HuH-7.5 (cell line): ENCODE measurements around the gene B4GALT3.

Experiments
- DNase-seq: peaks from one replicate; pipeline ENCODE4 v3.0.0; 2011; ENCODE audit warnings: low spot score

Gene B4GALT3

DNA sequence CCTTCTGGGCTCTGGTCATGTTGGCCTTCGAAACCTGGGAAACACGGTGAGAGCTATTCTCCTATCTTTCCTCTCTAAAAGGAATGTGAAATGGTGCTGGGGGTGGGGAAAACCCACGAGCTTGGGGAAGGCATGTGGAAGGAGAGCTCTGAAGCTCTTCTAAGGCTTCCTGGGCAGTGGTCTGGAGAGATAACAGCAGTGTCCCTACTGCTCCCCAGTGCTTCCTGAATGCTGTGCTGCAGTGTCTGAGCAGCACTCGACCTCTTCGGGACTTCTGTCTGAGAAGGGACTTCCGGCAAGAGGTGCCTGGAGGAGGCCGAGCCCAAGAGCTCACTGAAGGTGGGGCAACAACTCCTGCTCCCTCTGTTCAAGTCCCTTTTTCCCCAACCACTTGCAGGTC is 15.3 kb downstream of the B4GALT3 start:
- DNase-seq: no peak

DNA sequence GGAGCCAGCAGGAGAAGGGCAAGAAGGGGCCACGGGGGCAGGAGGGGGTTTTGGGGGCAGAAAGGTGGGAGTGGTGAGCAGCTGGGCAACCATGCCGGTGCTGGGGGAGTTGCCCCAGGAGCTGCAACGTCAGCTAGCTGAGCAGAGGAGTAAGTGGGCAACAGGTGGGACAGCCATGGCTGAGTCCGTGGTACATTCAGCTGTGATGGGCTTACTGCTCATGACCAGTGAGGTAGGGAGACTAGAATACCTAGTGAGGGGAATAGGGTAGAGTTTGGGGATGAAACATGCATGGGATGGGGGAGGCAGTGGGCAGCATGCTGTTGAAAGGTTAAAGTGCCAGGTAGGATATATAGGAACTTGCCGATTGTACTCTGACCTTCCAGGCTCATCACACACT is 15.7 kb downstream of the B4GALT3 start:
- no peak for DNase-seq

DNA sequence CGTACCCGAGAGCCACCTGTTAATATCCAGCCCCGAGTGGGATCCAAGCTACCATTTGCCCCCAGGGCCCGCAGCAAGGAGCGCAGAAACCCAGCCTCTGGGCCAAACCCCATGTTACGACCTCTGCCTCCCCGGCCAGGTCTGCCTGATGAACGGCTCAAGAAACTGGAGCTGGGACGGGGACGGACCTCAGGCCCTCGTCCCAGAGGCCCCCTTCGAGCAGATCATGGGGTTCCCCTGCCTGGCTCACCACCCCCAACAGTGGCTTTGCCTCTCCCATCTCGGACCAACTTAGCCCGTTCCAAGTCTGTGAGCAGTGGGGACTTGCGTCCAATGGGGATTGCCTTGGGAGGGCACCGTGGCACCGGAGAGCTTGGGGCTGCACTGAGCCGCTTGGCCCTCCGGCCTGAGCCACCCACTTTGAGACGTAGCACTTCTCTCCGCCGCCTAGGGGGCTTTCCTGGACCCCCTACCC is 16.6 kb downstream of the B4GALT3 start:
- DNase-seq: no peak

DNA sequence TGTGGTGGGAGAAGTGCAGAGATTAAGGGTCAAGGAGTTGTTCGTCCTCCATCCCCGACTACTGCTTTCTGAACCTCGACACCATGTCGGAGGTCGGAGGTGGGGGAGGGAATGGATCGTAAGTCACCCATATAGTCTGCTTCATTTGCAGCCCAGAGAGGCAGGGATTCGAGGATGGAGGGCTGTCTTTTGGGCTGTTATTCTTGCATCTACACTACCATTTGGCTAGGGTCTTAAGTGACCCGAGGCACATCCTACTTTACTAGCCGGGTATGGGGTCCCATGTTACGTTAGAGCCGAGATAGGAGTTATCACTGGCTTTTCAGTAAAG is 17.4 kb downstream of the B4GALT3 start:
- no peak for DNase-seq

DNA sequence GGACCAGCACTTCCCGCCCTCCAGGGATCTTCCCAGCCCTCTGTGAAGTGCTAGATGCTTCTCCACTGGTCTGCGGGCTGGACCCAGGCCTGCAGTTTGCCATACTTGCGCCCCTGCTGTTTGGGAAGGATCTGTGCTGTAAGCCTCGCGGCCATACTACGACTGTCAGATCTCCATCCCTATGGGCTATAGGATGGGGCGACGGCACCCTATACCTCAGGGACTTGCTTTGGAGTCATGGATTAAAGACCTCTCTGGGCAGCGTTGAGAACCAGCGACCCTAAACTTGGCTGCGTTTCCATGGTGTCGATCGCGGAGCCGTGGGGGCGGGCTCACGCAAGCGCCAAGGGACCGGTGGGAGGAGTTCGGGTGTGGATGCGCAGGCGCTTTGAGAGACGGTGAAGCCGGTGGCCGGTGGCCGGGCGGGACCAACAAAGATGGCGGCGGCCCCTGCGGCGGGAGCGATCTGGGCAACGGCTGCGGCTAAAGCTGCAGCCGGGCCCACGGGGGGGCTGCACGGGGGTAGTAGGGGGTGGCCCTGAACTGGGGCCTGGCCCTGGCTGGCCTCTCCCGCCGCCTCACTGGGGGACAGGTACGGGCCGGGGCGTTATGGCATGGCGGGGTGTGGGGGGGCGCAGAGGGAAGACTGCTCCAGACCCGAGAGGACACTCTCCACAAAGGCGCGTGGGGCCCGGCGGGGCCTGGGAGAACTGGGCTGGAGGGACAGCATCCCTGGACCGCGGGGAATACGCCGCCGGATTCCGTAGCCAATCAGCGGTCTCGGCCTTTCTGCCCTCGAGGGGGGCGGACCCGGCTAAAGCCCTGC is 18.0 kb downstream of the B4GALT3 start, which contains the start of gene USP21:
USP21 (plus strand) TSS at position 414 of the 826 bp plus-strand sequence. CDS start 1,141 bp downstream, outside the sequence.
- peak; percentile 92 for DNase-seq

DNA sequence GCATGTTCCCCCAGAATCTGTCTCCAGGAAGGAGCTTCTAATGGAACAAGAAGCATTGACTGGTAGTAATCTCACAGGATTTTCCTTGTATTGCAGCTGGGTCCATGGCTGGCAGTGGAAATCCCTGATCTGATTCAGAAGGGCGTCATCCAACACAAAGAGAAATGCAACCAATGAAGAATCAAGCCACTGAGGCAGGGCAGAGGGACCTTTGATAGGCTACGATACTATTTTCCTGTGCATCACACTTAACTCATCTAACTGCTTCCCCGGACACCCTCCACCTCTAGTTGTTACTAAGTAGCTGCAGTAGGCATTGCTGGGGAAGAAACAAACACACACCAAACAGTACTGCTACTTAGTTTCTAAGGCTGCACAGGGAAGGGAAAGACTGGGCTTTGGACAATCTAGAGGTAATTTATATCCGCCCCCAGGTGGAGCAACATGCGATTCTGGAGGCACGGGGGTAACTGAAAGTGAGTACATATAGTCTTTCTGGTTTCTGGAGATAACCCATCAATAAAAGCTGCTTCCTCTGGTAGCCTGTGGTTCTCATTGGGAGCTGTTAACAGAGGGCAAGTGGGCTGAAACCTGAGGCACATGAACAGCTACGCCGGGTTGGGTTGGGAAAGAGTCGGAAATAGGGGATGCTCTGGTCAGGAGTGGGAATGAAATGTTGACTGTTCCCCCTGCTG is 18.8 kb downstream of the B4GALT3 start:
- DNase-seq: no peak

DNA sequence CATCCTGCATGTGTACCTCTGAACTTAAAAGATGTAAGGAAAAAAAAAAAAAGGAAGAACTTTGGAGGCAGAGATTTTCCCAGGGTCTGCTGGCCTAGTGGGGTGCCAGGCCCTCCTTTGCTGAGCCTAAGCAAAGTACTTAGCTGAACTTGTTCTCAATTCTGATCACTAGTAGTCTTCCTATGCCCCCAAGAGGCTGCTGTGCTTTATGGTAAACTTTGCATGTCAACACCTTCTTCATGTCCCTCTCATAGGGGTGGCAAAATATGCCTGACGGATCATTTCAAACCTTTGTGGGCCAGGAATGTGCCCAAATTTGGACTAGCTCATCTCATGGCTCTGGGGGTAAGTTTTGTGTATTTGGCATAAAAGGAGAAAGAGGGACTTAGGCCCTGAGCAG is 19.4 kb downstream of the B4GALT3 start:
- DNase-seq: no peak

DNA sequence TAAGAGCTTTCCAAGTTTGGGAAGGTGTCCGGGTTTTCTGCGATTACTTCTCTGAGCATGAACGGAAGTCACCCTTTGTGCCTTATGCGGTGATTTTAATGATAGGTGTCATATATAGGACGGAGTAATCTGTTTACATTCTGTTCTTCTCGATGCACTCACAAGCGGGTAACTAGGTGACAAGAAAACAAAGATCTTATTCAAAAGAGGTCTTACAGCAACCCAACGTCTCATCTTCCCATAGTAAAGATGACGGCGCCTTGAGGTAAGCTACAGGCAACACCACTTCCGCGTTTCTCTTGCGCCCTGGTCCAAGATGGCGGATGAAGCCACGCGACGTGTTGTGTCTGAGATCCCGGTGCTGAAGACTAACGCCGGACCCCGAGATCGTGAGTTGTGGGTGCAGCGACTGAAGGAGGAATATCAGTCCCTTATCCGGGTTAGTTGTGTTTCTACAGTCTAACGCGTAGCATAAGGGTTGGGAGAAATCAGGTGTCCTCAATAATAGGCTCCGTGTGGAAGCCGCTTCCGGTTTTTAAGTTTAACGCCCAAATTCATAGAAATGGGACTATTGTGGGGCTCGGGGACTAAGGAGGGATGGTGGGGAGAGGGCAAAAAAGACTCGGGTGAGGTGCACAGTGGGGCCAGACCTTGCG is 23.5 kb downstream of the B4GALT3 start, which contains the start of gene UFC1:
UFC1 (plus strand) TSS at position 297 of the 656 bp plus-strand sequence; CDS start at position 317, 20 bp downstream.
- DNase-seq: peak; percentile 76

DNA sequence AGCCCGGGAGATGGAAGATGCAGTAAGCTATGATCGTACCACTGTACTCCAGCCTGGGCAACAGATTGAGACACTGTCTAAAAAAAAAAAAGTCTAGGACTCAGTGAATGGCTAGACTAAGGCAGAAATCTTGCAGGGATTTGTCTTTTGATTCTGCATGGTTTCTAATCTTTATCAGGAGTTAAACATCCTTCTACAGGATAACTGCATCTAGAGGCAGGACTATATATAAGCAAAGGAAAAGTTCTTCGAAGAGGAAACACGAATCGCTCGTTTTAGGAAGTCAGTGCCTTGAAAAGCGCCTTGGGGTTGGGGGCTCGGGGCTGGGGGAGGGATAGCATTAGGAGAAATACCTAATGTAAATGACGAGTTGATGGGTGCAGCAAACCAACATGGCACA is 24.1 kb downstream of the B4GALT3 start:
- DNase-seq: no peak

DNA sequence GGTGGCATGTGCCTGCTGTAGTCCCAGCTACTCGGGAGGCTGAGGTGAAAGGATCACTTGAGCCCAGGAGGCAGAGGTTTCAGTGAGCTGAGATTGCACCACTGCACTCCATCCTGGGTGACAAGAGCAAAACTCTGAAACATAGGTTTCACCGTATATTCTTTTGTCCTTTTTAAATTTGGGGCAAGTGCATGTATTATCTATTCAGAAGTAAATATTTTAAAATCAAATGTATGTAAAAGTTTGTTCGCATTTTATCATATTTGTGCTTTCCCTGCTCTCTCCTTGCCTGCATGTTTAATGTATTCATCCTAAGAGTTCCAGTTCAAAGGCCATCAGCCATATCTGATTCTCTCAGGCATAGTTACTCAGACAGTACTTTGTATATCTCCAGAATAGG is 31.5 kb downstream of the B4GALT3 start:
- no peak for DNase-seq

DNA sequence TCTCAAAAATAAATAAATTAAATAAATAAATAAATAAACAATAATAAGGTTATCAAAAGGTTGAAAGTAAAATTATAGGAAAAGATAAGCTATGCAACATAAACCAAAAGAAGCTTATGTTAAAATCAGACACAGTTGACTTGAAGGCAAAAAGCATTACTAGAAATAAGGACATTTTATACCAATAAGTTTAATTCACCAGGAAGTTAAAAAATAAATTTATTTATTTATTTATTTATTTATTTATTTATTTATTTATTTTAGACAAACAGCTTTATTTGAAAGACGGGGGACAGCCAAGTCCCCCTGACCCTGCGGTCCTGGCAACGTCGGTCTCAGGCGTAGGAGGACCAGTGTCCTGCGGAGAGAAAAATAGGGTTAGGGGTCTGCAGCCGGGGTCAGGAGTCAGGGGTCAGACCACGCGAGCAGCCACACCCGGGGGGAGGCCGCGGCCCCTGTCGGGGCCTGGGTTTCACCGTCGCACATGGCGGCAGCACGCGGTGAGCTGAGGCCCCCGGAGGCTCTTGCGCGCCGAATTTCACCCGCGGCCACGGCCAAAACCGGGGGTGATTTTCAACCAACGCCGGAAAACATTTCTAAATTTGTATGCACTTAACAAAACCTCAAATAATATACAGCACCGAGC is 36.4 kb downstream of the B4GALT3 start:
- no peak for DNase-seq

DNA sequence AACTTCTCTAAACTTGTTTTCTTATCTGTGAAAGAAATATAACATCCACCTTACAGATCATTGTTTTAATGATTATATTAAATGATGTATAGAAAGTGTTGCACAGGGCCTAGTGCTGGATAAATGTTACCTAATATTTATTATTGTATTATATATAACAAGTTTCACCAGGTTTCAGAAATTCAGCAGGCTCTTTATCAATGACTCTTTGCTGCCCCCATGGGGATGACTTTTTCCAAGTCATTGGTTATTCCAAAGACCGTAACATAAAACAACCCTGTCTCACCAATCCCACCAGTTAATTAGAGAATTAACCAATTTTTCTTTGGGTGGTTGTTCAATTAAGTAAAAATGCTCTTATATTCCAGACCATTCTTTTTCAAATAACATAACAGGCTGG is 37.5 kb downstream of the B4GALT3 start:
- DNase-seq: peak; percentile 37

DNA sequence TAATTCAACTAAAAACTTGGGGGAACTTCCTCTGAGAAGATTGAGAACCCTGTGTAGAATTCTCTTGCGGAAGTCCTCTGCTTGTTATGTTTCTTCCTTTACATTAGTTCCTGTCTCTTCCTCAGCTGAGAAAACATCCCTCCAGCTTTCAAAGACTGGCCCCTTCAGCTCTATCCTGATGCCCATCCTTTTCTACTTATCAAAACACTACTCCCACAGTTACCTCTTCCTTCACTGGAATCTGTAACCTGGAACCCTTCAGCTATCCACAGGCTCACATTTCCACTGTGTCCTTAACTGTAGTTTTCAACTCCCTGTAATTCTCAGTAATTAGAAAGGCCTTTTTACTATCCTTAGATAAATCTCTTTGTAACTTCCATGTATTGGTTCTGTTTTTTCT is 38.9 kb downstream of the B4GALT3 start:
- DNase-seq: no peak

DNA sequence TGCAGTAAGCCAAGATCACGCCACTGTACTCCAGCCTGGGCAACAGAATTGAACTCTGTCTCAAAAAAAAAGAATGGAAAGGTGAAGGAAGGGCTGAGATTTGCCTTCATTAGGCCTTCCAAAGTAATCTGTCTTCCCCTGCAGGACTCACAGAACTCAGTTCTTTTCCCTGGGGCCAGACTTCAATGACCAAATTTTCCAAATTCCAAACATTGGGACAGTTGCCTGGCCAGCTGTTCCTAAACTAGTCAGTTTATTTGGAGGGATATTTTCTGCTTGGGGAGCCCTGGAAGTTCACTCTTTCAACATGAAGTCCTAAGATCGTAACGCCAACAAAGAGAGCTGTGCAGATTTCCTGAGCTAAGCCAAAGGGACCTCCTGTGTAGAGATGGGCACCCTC is 39.4 kb downstream of the B4GALT3 start:
- DNase-seq: no peak

DNA sequence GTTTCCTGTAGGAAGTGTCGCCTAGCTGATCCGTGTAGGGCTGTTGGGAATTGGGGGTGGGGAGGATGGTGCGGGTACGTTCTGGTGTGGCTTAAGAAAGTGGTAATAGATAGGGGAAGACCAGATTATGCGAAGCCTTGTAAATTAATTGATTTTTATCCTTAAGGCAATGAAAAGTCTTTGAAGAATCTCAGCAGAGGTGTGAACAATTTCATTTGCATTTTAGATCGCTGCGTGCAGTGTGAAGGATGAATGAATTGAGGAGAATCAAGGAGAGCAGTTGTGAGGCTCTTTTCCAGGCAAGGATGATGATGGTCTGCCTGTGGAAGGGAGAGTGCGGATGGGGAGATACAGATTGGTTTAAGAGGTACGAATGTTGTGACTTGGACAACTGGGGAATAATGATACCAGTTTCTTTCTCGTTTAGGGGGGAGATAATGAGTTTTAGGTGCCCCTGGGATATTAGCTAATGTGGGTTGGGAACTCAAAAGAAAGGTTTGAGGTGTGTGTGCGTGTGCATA is 44.0 kb downstream of the B4GALT3 start:
- peak; percentile 17 for DNase-seq

DNA sequence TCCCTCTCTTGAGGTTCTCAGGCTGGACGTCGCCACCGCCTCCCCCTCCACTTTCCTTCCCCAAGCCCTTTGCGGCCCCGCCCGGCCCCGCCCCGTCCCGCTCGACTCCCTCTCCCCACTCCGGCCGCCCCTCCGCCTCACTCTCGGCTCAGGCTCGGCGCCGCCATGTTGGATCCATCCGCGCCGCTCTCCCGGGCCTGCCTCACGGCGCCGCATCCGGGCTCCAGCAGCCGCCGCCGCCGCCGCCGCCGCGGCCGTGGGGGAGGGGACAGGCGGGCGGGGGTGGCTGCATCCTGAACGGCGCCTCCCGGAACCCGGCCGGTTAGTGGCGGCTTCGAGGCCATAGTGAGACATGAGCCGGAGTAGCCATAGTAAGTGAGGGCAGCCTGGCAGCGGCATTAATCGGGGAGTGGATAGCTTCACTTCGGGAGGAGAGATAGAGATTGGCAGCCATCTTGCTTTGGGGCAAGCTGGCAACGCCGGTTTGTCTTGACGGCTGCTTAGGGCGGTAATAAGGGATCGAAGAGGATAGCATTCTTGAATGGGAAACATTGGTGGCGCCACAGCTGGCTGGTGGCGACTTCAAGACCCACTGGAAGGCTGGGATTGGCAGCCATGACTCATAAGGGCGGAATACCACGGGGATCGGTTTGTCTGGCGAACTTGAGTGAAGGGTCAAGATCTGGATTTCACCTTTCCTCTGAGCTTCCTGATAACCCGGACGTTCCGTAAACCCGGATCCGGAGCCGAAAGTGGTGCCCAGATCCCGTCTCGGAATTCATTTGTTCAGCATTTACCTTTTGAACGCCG is 44.7 kb downstream of the B4GALT3 start, which contains the start of gene DEDD:
DEDD (minus strand) TSS at position 258 of the 810 bp plus-strand sequence. CDS start 8,205 bp downstream, outside the sequence.
- peak; percentile 69 for DNase-seq

DNA sequence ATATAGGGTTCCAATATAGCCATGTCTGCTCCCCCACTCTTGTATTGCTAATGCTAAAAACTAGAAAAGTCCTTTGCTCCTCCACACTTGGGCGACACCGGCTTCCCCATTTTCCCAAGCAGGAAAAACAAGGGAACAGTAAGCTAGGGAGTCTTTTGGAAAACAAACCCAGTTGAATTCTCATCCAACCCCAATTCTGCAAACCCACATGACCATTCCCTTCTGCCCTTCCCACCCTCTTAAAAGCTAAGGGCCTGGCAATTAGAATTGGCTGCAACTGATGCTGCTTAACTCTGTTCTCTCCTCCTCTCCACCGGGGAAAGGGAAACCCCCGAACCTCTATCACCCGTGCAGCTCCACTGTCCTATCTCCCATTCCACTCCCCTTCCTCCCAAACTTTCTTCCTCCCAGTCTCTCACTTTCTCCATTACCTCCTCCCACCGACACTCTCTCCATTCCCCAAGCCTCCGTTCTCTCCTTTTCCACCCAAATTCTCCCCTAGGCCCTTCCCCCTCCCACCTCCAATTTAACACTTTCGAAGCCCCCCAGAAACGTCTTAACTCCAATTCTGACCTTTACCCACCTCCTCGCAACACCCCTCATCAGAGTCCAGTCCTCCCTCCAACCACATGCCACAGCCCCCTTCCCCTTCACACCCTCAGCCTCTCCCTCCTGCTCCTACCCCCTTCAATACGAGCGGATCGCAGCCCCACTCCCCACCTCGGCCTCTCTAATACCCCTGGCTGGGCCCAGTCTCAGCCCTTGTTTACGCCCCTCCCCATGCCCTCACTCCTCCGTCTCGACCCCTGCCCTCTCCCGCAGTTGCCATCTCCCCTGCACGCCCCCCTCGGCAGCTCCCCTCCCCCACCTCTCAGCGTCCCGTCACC is 45.5 kb downstream of the B4GALT3 start:
- peak; percentile 12 for DNase-seq

DNA sequence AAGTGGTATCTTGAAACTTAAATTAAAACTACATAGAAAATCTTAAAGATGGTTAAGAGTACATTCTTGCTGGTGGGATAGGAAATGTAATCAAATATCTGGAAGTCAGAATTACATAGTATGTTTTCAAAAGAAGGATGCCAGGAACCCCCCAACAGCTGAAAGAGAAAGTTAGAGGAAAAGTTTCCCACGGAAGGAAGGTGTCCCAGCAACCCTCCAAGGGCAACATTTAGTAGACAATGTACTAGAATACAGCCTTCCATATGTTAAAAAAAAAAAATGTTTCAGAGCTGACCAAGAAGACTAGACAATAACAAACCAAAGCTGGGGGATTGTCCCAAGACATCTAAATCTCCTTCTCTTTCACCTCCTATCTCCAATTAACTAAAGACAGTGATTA is 47.0 kb downstream of the B4GALT3 start:
- DNase-seq: no peak

DNA sequence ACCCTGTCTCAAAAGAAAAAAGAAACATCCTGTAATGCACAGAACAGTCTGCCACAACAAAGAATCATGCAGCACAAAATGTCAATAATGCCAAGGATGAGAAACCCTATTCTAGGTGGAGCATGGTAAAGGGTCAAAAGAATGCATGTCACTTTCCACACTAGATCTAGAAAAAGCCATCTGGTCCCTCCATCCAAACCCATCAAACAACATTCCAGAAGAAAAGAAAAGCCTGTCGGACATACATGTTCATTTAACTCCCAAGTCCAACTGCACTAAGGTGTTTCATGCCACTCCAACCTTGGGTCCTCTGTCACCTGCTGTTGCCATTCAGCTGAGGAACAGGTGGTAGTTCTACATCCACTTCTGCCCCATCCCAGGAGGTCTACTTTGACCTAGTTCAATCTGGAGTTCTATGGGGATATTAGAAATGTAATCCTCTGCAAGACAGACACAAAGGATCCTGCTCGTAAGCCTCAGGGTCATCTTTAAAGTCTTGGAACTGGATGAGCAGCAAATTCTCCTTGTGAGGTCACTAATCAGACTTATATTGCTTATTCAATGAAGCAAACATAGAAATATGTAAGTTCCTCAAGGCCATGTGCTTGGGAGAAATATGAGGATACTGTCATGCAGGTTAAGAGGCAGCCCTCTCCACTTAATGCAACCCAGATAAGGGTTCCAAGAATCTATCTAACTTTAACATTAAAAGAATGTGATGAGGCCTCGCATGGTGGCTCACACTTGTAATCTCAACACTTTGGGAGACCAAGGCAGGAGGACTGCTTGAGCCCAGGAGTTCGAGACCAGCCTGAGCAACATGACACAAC is 48.5 kb downstream of the B4GALT3 start:
- DNase-seq: no peak
